Stimulated activated CD4-positive, alpha-beta T cell treated with anti-CD3 and anti-CD28 coated beads, TNF-alpha, amount 100 ng/mL, for 24 hours (primary cell): ENCODE results near the gene PLIN4.
A peak's percentile ranks its signal among the peaks of the same experiment; 100 is the strongest.
"Not testable (repeated sequence)": the region's sequence is repeated elsewhere in the genome, so short reads cannot be mapped to it uniquely, and the experiment has no call there.

Experiments
- DNase-seq, 3 experiments: peaks; one replicate each; pipeline ENCODE4 v3.0.0-alpha.2; 2020; ENCODE audit warnings: low read depth in 3 of 3

The PLIN4 gene

GRCh38 chr19:4527377-4527776, 9.1 kb upstream of the PLIN4 start:
- DNase-seq: not testable (repeated sequence)

GRCh38 chr19:4525563-4526002, 7.3 kb upstream of the PLIN4 start:
- DNase-seq: no peak

- DNase-seq: peak; percentile 35 to 72 (median 57)
Observed at GRCh38 chr19:4524808-4525562, 6.7 kb upstream of the PLIN4 start.

DNA sequence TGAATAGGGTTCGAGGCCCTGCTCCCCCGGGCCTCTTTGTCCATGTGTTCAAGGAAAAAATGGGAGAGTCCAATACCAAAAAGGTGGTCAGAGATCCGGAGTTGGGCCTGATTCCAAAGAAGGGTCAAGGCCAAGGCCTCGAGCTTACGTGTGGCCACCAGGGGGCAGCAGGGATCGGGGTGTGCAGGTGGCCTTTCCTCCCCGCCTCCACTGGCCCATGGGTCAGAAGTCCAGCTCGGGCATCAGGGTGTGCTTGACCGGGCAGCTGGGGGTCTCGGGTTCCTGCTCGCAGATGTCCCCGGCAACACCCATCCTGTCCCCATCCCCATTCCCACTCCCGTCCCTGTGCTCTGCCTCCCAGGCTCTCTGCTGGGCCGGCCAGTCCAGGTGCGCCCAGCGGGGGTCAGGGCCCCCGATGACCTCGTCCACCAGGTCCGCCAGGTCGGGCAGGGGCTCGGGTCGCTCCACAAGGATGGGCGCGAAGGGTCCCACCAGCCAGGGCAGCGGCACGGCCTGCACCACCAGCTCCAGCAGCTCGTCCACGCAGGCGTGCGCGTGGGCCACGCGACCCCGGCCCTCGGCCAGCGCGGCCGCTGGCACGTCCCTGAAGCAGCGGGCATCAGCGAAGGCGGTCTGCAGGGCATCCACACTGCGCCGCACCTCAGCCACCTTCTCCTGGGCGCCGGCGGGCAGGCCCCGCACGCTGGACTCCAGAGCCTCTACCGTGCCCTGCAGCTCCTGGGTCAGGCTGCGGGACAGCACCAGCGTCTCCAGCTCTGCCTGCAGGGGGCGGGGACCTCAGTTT, 5.2 kb upstream of the PLIN4 start:
- DNase-seq: peak in 1 of 3 experiments; percentile 16

DNA sequence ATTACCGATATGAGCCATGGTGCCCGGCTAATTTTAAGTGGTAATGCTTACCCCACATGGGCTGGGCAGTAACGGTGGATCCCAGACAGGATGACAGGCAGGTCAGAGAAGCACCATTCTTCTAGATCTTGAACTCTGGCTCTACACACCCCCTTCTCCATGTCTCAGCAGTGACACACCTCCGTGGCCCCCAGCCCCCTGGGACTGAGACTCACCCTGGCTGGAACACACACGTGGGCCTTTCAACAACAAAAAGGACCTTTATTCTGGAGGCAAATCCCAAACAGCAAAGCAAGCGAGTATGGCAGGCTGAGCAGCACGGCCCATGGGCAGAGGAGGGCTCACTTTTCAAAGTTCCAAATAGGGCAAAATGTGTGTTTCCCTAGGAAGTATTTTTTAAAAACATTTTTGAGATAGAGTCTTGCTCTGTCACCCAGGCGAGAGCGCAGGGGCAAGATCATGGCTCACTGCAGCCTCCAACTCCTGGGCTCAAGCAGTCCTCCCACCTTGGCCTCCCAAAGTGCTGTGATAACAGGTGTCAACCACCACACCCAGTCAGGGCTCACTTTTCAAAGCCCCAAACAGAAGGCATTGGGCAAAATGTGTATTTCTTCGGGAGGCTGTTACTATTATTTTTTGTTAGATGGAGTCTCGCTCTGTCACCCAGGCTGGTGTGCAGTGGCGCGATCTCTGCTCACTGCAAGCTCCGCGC, 4.2 kb upstream of the PLIN4 start:
- no peak for DNase-seq

GRCh38 chr19:4521888-4522242, 3.6 kb upstream of the PLIN4 start:
- DNase-seq: no peak

DNA sequence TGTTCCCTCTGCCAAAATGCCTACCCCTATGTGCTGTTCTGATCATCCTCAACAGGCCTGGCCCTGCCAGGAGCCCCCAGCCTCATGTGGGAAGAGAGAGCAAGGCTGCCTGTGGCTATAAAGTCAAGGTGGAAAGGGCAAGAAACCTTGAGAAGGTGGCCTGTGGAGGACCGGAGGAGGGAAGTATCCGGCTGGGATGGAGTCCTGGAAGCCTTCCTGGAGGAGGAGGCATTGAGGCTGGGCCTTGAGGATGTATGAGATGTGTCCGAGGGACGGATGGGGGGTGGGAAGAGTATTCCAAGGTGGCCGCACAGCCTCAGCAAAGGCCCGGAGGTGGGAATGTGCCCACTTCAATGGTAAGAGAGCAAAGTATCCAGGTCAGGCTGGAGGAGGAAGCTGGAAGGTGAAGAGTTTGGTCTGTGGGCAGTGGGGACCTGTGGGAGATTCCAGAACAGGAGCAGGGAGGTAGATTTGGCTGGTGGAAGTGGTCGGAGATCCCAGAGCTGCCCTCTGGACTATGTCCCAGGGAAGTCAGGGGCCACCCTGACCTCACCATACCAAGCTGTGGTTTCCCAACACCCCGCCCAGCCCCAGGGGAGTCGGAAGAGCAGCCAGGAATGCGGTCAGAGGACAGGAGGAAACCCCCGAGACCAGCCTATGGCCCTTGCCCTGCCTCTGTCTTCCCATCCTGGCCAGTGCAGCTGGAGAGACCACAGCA, 3.0 kb upstream of the PLIN4 start:
- DNase-seq: no peak

DNA sequence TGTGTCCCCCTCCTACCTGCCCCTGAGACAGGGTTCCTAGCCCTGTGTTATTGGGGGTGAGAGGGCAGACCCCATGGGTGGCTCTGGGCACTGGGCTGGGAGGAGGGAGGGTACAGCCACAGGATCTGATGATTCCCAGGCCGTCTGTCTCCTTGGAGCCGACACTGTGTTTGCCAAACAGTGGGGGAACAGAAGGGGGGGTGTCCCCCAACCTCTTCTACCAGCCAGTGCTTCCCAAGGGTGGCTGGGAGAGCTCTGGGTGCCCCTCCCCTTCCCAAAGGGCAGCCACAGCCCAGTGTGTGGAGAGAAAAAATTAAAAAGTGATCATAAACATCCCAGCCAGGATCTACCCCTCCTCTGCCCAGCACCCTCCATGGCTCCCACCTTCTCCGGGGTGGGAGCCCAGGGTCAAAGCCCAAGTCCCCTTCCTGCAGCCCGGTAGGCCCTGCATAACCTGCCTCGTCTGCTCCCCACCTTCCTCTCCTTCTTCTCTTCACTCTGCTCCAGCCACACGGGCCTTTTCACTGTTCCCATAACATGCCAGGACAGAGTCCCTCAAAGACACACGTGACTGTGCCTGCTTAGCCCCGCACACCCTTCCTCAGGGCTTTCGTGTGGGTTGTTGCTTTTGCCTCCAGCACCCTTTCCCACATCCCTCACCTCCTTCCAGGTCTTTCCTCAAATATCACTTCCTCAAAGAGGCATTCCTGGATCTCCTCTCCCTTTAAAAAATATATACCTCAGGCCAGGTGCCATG, 1.4 kb upstream of the PLIN4 start:
- DNase-seq: no peak

- no peak for DNase-seq
Observed at GRCh38 chr19:4519172-4519496, 848 bp upstream of the PLIN4 start.

DNA sequence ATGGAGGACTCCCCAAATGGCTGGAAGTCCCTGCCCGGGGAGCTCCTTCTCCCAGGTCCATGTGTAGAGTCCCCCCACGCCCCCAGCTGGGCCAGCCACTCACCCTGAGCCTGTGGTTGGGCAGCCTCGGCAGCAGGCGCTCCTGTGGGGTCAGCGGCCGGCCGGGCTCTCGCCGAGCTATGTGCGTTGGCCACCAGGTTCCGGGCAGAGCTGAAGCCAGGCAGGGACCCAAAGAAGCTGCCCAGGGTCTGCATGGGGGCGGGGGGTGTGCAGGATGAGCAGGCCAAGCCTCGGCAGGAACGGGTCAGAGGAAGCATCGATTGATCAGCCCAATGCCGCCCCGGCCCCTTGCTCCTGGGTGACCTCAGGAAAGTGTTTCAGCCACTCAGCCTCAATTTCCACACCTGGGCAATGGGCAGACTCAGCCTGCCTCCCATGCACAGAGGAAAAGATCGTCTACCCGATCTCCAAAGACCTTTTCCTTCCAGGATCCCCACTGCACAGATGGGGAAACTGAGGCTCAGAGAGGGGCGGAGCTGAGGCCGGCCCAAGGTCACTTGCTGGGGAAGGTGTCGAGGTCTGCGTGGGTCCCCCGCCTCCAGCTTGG, 732 bp downstream of the PLIN4 start:
- DNase-seq: no peak

GRCh38 chr19:4516939-4517300, 1.4 kb downstream of the PLIN4 start:
- DNase-seq: no peak

GRCh38 chr19:4516199-4516938, 1.9 kb downstream of the PLIN4 start:
- DNase-seq: no peak

- DNase-seq: no peak
Observed at GRCh38 chr19:4515732-4516131, 2.6 kb downstream of the PLIN4 start.

DNA sequence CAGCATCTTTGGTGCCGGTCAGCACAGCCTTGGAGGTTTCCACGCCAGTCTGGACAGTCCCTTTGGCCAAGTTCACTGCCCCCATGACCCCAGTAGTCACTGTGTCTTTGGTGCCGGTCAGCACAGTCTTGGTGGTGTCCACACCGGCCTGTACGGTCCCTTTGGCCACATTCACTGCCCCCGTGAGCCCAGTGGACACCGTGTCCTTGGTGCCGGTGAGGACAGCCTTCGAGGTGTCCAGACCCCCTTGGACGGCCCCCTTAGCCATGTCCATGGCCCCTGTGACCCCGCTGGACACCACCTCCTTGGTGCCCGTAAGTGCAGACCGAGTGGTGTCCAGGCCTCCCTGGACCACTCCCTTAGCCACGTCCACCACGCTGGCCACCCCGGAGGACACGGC, 5.0 kb downstream of the PLIN4 start:
- DNase-seq: no peak

DNA sequence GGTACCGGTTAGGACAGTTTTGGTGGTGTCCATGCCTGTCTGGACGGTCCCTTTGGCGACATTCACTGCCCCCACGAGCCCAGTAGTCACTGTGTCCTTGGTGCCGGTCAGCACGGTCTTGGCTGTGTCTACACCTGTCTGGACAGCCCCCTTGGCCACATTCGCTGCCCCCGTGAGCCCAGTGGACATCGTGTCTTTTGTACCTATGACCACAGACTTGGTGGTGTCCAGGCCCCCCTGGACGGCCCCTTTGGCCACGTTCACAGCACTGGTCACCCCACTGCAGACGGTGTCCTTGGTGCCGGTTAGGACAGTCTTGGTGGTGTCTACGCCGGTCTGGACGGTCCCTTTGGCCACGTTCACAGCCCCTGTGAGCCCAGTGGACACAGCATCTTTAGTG, 6.2 kb downstream of the PLIN4 start:
- no peak for DNase-seq

GRCh38 chr19:4511300-4512054, 6.8 kb downstream of the PLIN4 start:
- no peak for DNase-seq

- DNase-seq: no peak
Observed at GRCh38 chr19:4510435-4511255, 7.6 kb downstream of the PLIN4 start.

GRCh38 chr19:4508698-4509097, 9.6 kb downstream of the PLIN4 start:
- DNase-seq: no peak

GRCh38 chr19:4507804-4508203, 10.5 kb downstream of the PLIN4 start:
- no peak for DNase-seq
